Right atrium auricular region (tissue), 2 donors: ENCODE results near the gene TMCC3. TPM values are rescaled to one million over a fixed set of nuclear protein-coding genes. Genes with fewer than 3 reads are reported as not detected.

Source experiments
- DNase-seq: peaks from one replicate; pipeline ENCODE4 v3.0.0-alpha.2; 2019; ENCODE audit warnings: low spot score
- H3K27ac ChIP-seq, 2 donors: fragments of 200-600 bp; sonication (generic); 1 replicate in 1 of 2; 2 replicates in 1 of 2; pipeline ENCODE4 v1.5.1; 2016 to 2019
- H3K27me3 ChIP-seq, 2 donors: fragments of 200-600 bp; sonication (generic); one replicate each; pipeline versions ENCODE4 v1.5.1 to v1.6.0; 2017 to 2019
- H3K36me3 ChIP-seq: fragments of 200-600 bp; sonication (generic); one replicate; pipeline ENCODE4 v1.5.1; 2016
- H3K4me1 ChIP-seq, 2 donors: fragments of 200-600 bp; sonication (generic); one replicate each; pipeline versions ENCODE4 v1.5.1 to v1.6.0; 2017 to 2019
- H3K4me3 ChIP-seq, 2 donors: fragments of 200-600 bp; sonication (generic); 1 replicate in 1 of 2; 2 replicates in 1 of 2; pipeline ENCODE4 v1.5.1; 2017 to 2019; ENCODE audit warnings: mild to moderate bottlenecking in 1 of 2, moderate library complexity in 1 of 2
- H3K9me3 ChIP-seq, 2 donors: fragments of 200-600 bp; sonication (generic); one replicate each; pipeline ENCODE4 v1.5.1; 2019
- total RNA-seq, 2 donors: library from RNA; depleted of rRNA; stranded (reverse); fragments of >200 nt; gene quantifications; one replicate each; pipeline ENCODE4 v1.1.0, GENCODE V29; 2016
- TF ChIP-seq, protein P1 (sequence below), 2 donors: fragments of 200-600 bp; sonication (generic); IDR thresholded peaks; one replicate each; pipeline ENCODE4 v1.5.1; 2019; ENCODE audit warnings: antibody characterized with exemption in 2 of 2

Gene TMCC3
- total RNA-seq, 2 donors from 2014 or later: 4.4 to 4.7 TPM

DNA sequence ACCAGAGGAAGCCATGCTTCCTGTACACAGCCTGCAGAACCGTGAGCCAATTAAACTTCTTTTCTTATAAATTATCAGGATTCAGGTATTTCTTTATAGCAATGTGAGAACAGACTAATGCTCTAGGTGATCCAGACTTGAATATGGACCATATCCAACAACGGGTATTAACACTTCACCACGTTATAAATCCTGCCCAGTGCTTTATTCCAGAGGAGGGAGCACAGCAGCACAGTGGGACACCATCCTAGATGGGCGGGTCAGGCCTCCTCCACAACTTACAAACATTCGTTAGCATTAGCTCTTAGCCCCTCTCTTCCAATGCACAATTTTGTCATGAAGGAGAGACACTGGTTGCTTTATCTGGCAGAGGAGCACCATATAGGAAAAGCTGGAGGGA lies 66.0 kb downstream of the TMCC3 start:
- Histone ChIP-seq H3K27me3 (no peaks in the 10 kb centered on the region), H3K36me3 (peaks cover 6% of the 10 kb centered on the region), H3K4me1 (peaks cover 0 to 18% of the 10 kb centered on the region in 2 donors), H3K4me3 (no peak overlapping the region), H3K27ac (no peak overlapping the region), H3K9me3 (no peaks in the 10 kb centered on the region)
- DNase-seq: no peak
- TF ChIP-seq, protein P1, sequence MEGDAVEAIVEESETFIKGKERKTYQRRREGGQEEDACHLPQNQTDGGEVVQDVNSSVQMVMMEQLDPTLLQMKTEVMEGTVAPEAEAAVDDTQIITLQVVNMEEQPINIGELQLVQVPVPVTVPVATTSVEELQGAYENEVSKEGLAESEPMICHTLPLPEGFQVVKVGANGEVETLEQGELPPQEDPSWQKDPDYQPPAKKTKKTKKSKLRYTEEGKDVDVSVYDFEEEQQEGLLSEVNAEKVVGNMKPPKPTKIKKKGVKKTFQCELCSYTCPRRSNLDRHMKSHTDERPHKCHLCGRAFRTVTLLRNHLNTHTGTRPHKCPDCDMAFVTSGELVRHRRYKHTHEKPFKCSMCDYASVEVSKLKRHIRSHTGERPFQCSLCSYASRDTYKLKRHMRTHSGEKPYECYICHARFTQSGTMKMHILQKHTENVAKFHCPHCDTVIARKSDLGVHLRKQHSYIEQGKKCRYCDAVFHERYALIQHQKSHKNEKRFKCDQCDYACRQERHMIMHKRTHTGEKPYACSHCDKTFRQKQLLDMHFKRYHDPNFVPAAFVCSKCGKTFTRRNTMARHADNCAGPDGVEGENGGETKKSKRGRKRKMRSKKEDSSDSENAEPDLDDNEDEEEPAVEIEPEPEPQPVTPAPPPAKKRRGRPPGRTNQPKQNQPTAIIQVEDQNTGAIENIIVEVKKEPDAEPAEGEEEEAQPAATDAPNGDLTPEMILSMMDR (IDR thresholded peaks at IDR 0.05): no peak

DNA sequence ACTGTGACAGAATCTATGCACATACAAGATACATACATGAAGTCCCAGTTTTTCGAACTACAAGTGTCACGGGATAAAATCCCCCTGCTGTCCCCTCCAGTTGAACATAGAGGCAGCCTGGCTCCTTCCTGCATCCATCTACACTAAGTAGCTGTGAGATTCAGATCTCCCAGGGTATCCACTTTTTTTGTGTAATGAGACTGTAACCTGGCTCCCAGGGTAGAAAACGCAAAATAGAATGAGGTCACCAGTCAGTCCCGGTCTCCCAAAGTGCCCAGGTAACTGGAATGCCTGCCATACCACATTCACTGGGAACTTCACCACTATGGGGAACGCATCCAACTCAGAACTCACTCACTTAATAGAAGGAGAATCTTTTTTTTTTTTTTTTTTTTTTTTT lies 67.8 kb downstream of the TMCC3 start:
- H3K4me1 ChIP-seq: peaks cover 0 to 18% of the 10 kb centered on the region in 2 donors

DNA sequence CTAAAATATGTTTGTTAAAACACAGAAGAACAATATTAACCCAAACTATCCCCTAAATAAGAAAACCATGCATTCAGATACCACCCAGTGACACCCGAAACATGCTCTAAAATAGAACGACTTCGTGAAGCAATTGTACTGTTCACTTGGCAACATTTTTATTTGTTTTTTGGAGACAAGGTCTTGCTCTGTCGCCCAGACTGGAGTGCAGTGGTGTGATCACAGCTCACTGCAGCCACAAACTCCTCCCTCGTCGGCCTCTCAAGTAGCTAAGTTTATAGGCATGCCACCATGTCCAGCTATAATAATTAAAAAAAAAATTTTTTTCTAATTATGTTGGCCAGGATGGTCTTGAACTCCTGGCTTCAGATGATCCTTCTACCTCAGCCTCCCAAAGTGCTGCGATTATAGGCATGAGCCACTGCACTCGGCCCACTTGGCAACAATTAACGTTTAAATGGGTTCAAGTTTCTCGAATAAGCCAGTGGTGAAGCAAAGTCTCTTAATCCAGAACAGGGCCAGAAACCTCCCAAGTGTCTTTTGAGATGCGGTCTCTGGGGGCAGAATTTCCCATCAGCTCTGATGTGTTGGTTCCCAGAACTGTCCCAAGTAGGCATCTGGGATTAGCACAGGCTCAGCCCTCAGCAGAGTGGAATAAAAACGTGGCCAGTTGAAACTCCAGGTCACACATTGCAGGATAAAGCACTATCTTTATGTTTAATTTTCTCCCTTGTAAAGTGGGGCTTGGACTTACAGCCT lies 74.5 kb downstream of the TMCC3 start:
- H3K27me3 ChIP-seq: no peaks in the 10 kb centered on the region
- no peak overlapping the region for H3K4me3 ChIP-seq
- no peaks in the 10 kb centered on the region for H3K36me3 ChIP-seq
- H3K4me1 ChIP-seq: peaks cover 0 to 8% of the 10 kb centered on the region in 2 donors
- no peaks in the 10 kb centered on the region for H3K9me3 ChIP-seq
- DNase-seq: no peak
- no peak overlapping the region for H3K27ac ChIP-seq
- TF ChIP-seq, protein P1 (IDR thresholded peaks at IDR 0.05): no peak

More for the DNA sequence above, 67.8 kb downstream of the TMCC3 start:
- TF ChIP-seq, protein P1 (IDR thresholded peaks at IDR 0.05): no peak
- Histone ChIP-seq H3K36me3 (peaks cover 6% of the 10 kb centered on the region), H3K4me3 (no peak overlapping the region), H3K9me3 (no peaks in the 10 kb centered on the region), H3K27me3 (no peaks in the 10 kb centered on the region), H3K27ac (no peak overlapping the region)
- no peak for DNase-seq

DNA sequence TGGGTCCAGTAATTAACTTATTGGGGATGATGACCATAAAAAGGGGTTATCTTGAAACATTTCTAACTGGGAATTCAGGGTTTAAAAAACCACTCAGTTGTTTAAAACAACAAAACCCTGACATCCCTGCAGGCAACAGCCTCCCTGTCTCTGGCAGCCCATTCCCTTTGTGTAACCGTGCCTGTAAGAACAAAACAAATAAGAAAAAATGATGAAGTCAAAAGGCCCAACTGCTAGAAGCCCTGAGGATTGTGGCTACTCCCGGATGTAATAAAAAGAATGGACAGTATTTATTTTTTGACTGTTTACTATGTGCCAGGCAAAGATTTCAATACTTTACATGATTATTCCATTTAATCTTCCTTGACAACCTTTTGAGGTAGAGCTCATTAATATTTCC lies 75.3 kb downstream of the TMCC3 start:
- Histone ChIP-seq H3K9me3 (no peaks in the 10 kb centered on the region), H3K36me3 (no peaks in the 10 kb centered on the region), H3K27me3 (no peaks in the 10 kb centered on the region), H3K4me3 (no peak overlapping the region), H3K4me1 (peaks cover 0 to 8% of the 10 kb centered on the region in 2 donors), H3K27ac (no peak overlapping the region)
- TF ChIP-seq, protein P1 (IDR thresholded peaks at IDR 0.05): no peak
- no peak for DNase-seq

DNA sequence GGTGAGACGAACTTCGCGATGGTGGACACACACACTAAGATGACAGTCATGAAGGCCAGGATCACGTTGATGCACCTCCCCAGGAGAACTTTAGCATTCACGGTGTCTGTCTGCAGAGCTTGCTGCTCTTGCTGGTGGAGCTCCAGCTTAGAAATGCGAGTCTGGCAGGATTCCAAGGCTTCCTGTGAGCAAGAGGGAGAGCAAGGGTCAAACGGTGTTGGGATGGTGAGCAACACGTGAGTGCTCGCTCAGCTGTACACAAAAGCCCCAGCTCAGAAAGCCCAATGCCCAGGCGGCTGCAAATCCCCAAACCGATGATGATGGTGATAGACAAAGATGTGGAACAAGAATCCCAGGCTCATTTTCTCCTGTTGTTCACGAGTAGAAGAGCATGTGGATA lies 78.8 kb downstream of the TMCC3 start:
- no peak for DNase-seq
- Histone ChIP-seq H3K27me3 (no peaks in the 10 kb centered on the region), H3K27ac (no peak overlapping the region), H3K9me3 (no peaks in the 10 kb centered on the region), H3K4me1 (peaks cover 0 to 8% of the 10 kb centered on the region in 2 donors), H3K4me3 (no peak overlapping the region), H3K36me3 (no peaks in the 10 kb centered on the region)
- TF ChIP-seq, protein P1 (IDR thresholded peaks at IDR 0.05): no peak

DNA sequence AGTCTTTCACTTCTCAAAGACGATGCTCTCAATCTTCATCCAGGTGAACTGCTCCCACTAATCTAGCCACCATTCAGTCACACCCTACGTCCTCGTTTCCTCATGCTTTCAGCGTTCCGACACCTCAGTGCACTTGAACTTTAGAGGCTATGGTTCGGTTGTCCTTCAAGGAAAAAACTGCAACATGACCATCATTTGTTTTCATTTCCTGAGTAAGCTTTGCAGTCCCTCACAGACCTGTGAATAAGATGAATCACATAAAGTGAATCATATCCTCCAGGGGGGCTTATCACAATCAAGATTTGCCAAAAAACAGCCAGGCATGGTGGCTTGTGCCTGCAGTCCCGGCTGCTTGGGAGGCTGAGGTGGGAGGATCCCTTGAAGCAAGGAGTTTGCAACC lies 80.2 kb downstream of the TMCC3 start:
- Histone ChIP-seq H3K9me3 (no peaks in the 10 kb centered on the region), H3K4me1 (peaks cover 0 to 8% of the 10 kb centered on the region in 2 donors), H3K27ac (no peak overlapping the region), H3K27me3 (no peaks in the 10 kb centered on the region), H3K36me3 (no peaks in the 10 kb centered on the region), H3K4me3 (no peak overlapping the region)
- no peak for DNase-seq
- TF ChIP-seq, protein P1 (IDR thresholded peaks at IDR 0.05): no peak
